ENCODE data around the gene EAF1. TPM values are rescaled to one million over a fixed set of nuclear protein-coding genes. Genes with fewer than 3 reads are reported as not detected.

The EAF1 gene
- total RNA-seq, 1 experiment from 2014 or later = 32.1 TPM

GRCh38 chr3:15443826-15444524, 16.6 kb downstream of the EAF1 start:
- ATAC-seq (no peak), DNase-seq (ENCODE audit: low read depth, low spot score) (no peak)
- no peak overlapping the region for H3K4me2 ChIP-seq (ENCODE audit: low read length)
- intact Hi-C loops (cut with micrococcal nuclease) = no loop called here
- no peak overlapping the region for H3K4me3 ChIP-seq (replicated peaks in 1 of 2; ENCODE audit: low read depth in 1 of 2, low read length in 2 of 2)
- H3K9ac ChIP-seq (ENCODE audit: low read length) = no peak overlapping the region
- BruUV-seq (replicated peaks) = no TSS peak
- CTCF ChIA-PET = no interaction called here
- H3K79me2 ChIP-seq (ENCODE audit: insufficient read depth, low read length) = no peaks in the 10 kb centered on the region
- TF ChIP-seq CEBPB (IDR thresholded peaks at IDR 0.05; ENCODE audit: low read depth) (no peak), YY1 (IDR thresholded peaks at IDR 0.05; ENCODE audit: extremely low read depth, insufficient replicate concordance, low read depth, low read length) (no peak), FOSL1 (IDR thresholded peaks at IDR 0.05; ENCODE audit: low read depth) (no peak), CTCF (IDR thresholded peaks at IDR 0.05 in 2 of 3, conservative IDR thresholded peaks at IDR 0.05 in 1 of 3; ENCODE audit: borderline replicate concordance in 1 of 3, insufficient read depth in 1 of 3, low read depth in 2 of 3, low read length in 2 of 3) (no peak), CBX3 (IDR thresholded peaks at IDR 0.05; ENCODE audit: low read depth) (no peak), REST (IDR thresholded peaks at IDR 0.05; ENCODE audit: low read depth) (no peak), EGR1 (IDR thresholded peaks at IDR 0.05; ENCODE audit: low read depth) (no peak), SRF (IDR thresholded peaks at IDR 0.05; ENCODE audit: low read depth) (no peak), JUND (IDR thresholded peaks at IDR 0.05) (no peak), ZBTB33 (IDR thresholded peaks at IDR 0.05; ENCODE audit: extremely low read depth, insufficient replicate concordance, low read length) (no peak), SP1 (IDR thresholded peaks at IDR 0.05; ENCODE audit: low read depth) (no peak), ATF3 (IDR thresholded peaks at IDR 0.05) (no peak), ZFX (IDR thresholded peaks at IDR 0.05) (no peak), EZH2 (IDR thresholded peaks at IDR 0.05) (no peak), POLR2A (IDR thresholded peaks at IDR 0.05; ENCODE audit: borderline replicate concordance, extremely low read depth, insufficient read depth, insufficient read length) (no peak), EZH2phosphoT487 (IDR thresholded peaks at IDR 0.05; ENCODE audit: borderline replicate concordance) (no peak), SIN3A (IDR thresholded peaks at IDR 0.05; ENCODE audit: low read depth) (no peak), MAX (IDR thresholded peaks at IDR 0.05) (no peak), ZNF274 (IDR thresholded peaks at IDR 0.05; ENCODE audit: low read depth, low read length) (no peak), POLR2AphosphoS5 (IDR thresholded peaks at IDR 0.05; ENCODE audit: low read depth, low read length) (no peak)
- POLR2A ChIA-PET = no interaction called here
- no peaks in the 10 kb centered on the region for H3K4me1 ChIP-seq (ENCODE audit: control insufficient read depth in 1 of 2, insufficient read depth in 2 of 2, low read length in 2 of 2)
- no peaks in the 10 kb centered on the region for H3K9me2 ChIP-seq (ENCODE audit: insufficient read depth)
- H3K27ac ChIP-seq (ENCODE audit: low read depth, low read length) = no peak overlapping the region
- RAD21 ChIA-PET (ENCODE audit: low non-redundant PET in 1 of 2, low total read pairs in 2 of 2, uncharacterized antibody in 2 of 2, unreplicated experiment in 2 of 2) = no interaction called here
- H4K20me1 ChIP-seq (ENCODE audit: insufficient read depth) = no peaks in the 10 kb centered on the region
- H3K27me3 ChIP-seq (ENCODE audit: insufficient read depth, low read length) = no peaks in the 10 kb centered on the region
- no peaks in the 10 kb centered on the region for H3K9me3 ChIP-seq (ENCODE audit: control insufficient read depth in 1 of 2, insufficient read depth in 1 of 2, low read depth in 1 of 2, low read length in 2 of 2)
- peaks cover 21 to 25% of the 10 kb centered on the region in 2 experiments for H3K36me3 ChIP-seq (ENCODE audit: control insufficient read depth in 1 of 2, insufficient read depth in 2 of 2, low read length in 2 of 2)
- no peak overlapping the region for H2AFZ ChIP-seq (ENCODE audit: low read depth, low read length, poor library complexity, severe bottlenecking)

Data from HCT116 (cell line).